ENCODE results near the gene CA10.

Gene CA10

GRCh38 chr17:51668155-51668962, 490.2 kb downstream of the CA10 start:
- no peak for DNase-seq

- no peak for DNase-seq
Observed at GRCh38 chr17:51667706-51668083, 490.8 kb downstream of the CA10 start.

- no peak for DNase-seq
Observed at GRCh38 chr17:51666971-51667705, 491.4 kb downstream of the CA10 start.

- no peak for DNase-seq
Observed at GRCh38 chr17:51662204-51663056, 496.1 kb downstream of the CA10 start.

GRCh38 chr17:51661403-51661802, 497.1 kb downstream of the CA10 start:
- DNase-seq, result no peak

GRCh38 chr17:51660266-51660665, 498.2 kb downstream of the CA10 start:
- DNase-seq, result no peak

GRCh38 chr17:51657224-51657623, 501.3 kb downstream of the CA10 start:
- no peak for DNase-seq

GRCh38 chr17:51653878-51654277, 504.6 kb downstream of the CA10 start:
- no peak for DNase-seq

GRCh38 chr17:51652529-51652928, 506.0 kb downstream of the CA10 start:
- DNase-seq, result no peak

GRCh38 chr17:51651513-51652298, 506.8 kb downstream of the CA10 start:
- DNase-seq, result no peak

GRCh38 chr17:51650772-51651171, 507.7 kb downstream of the CA10 start:
- DNase-seq, result no peak

GRCh38 chr17:51650202-51650601, 508.3 kb downstream of the CA10 start:
- no peak for DNase-seq

- no peak for DNase-seq
Observed at GRCh38 chr17:51647826-51648225, 510.7 kb downstream of the CA10 start.

- DNase-seq, result no peak
Observed at GRCh38 chr17:51647067-51647466, 511.4 kb downstream of the CA10 start.

GRCh38 chr17:51646539-51646938, 512.0 kb downstream of the CA10 start:
- no peak for DNase-seq

GRCh38 chr17:51645056-51645455, 513.5 kb downstream of the CA10 start:
- DNase-seq, result no peak

GRCh38 chr17:51643702-51644490, 514.6 kb downstream of the CA10 start:
- no peak for DNase-seq

GRCh38 chr17:51642029-51642428, 516.5 kb downstream of the CA10 start:
- DNase-seq, result no peak

GRCh38 chr17:51640108-51640622, 518.3 kb downstream of the CA10 start:
- no peak for DNase-seq

GRCh38 chr17:51638971-51639370, 519.5 kb downstream of the CA10 start:
- DNase-seq, result no peak

GRCh38 chr17:51636291-51636690, 522.2 kb downstream of the CA10 start:
- DNase-seq, result no peak
